Peyer's patch (tissue), 4 donors: ENCODE measurements around the gene PYROXD2.

Experiments
- POLR2A ChIP-seq, 2 donors: fragments of 450-650 bp; IDR thresholded peaks; one replicate each; pipeline ENCODE4 v1.5.1; 2017; ENCODE audit warnings: antibody characterized with exemption in 2 of 2, mild to moderate bottlenecking in 2 of 2, moderate library complexity in 2 of 2
- TF ChIP-seq, protein P1 (sequence below), 6 experiments: fragments of 450-650 bp in 4 of 6; fragments of 200-600 bp in 2 of 6; sonication (generic) in 1 of 6; IDR thresholded peaks; one replicate each; pipeline ENCODE4 v1.5.1; 2017 to 2019; ENCODE audit warnings: antibody characterized with exemption in 6 of 6, mild to moderate bottlenecking in 3 of 6, moderate library complexity in 1 of 6

DNA sequence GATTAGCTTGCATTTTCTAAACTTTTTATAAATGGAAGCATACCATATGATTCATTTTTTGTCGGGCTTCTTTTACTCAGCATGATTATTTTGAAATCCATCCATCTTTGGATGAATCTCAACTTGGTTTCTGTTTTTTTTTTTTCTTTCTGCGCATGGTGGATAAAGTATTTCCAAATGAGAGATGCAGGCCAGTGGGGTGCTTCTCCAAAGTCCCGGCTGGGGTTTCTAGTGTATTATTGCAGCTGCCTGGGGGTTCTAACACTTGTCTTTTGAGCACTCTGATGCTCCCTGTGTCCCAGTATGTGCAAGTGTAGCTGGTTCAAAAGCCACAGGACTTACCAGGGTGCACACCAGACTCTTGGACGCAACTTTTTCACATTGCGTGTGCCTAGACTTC, 76.1 kb downstream of the PYROXD2 start:
- TF ChIP-seq, protein P1, sequence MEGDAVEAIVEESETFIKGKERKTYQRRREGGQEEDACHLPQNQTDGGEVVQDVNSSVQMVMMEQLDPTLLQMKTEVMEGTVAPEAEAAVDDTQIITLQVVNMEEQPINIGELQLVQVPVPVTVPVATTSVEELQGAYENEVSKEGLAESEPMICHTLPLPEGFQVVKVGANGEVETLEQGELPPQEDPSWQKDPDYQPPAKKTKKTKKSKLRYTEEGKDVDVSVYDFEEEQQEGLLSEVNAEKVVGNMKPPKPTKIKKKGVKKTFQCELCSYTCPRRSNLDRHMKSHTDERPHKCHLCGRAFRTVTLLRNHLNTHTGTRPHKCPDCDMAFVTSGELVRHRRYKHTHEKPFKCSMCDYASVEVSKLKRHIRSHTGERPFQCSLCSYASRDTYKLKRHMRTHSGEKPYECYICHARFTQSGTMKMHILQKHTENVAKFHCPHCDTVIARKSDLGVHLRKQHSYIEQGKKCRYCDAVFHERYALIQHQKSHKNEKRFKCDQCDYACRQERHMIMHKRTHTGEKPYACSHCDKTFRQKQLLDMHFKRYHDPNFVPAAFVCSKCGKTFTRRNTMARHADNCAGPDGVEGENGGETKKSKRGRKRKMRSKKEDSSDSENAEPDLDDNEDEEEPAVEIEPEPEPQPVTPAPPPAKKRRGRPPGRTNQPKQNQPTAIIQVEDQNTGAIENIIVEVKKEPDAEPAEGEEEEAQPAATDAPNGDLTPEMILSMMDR (IDR thresholded peaks at IDR 0.05) = no peak
- no peak for TF ChIP-seq POLR2A (IDR thresholded peaks at IDR 0.05)
